HEK293T (cell line): ENCODE data around the gene DDX41.

Source experiments
- BHLHE40 ChIP-seq: fragments of 450-650 bp; IDR thresholded peaks from 2 replicates; pipeline ENCODE4 v1.6.1; 2016; ENCODE audit warnings: mild to moderate bottlenecking, moderate library complexity, borderline replicate concordance
- FOXA1 ChIP-seq: fragments of 450-650 bp; IDR thresholded peaks from 2 replicates; pipeline ENCODE4 v1.6.1; 2016; ENCODE audit warnings: mild to moderate bottlenecking
- L3MBTL2 ChIP-seq: fragments of 450-650 bp; conservative IDR thresholded peaks from 2 replicates; pipeline ENCODE4 v1.6.1; 2016; ENCODE audit warnings: mild to moderate bottlenecking
- ZNF384 ChIP-seq: fragments of 450-650 bp; IDR thresholded peaks from 2 replicates; pipeline ENCODE4 v1.6.1; 2016
- TF ChIP-seq, protein P1 (sequence below): fragments of 450-650 bp; IDR thresholded peaks from 2 replicates; pipeline ENCODE4 v1.6.1; 2016

DNA sequence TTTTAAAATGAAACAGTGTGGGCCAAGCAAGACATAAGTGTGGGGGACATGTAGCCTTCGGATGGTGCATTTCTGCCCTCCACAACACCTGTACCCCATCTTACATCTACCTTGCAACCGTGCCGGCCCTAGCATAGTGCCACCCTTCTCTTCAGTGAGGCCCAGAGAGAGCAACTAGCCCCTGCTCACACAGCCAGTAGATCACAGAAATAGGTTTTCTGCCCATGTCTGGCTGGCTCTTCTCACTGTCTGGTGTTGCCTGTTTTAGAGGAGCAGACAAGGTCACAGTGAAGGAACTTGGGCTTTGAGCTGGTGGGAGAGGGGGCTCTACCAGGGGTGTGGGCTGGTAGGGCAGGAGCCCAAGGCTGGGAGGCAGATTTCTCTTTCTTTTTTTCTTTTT, 30.5 kb downstream of the DDX41 start:
- TF ChIP-seq L3MBTL2 (no peak), FOXA1 (no peak), BHLHE40 (no peak), ZNF384 (no peak)
- TF ChIP-seq, protein P1, sequence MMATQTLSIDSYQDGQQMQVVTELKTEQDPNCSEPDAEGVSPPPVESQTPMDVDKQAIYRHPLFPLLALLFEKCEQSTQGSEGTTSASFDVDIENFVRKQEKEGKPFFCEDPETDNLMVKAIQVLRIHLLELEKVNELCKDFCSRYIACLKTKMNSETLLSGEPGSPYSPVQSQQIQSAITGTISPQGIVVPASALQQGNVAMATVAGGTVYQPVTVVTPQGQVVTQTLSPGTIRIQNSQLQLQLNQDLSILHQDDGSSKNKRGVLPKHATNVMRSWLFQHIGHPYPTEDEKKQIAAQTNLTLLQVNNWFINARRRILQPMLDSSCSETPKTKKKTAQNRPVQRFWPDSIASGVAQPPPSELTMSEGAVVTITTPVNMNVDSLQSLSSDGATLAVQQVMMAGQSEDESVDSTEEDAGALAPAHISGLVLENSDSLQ, result no peak
